H9 (cell line): ENCODE measurements around the gene KRTAP10-11. TPM values are rescaled to one million over a fixed set of nuclear protein-coding genes. Genes with fewer than 3 reads are reported as not detected.

Experiments used
- DNase-seq: peaks from one replicate; pipeline ENCODE4 v3.0.0-alpha.2; 2017
- H2AFZ ChIP-seq: one replicate; pipeline ENCODE4 v1.6.1; 2013; ENCODE audit warnings: mild to moderate bottlenecking, low read length, control low read depth, moderate library complexity
- H2AK5ac ChIP-seq: 2 replicates; pipeline ENCODE4 v1.6.1; 2013; ENCODE audit warnings: low read length, control low read depth, mixed read lengths; ENCODE audit not compliant: insufficient read length
- H2BK120ac ChIP-seq: one replicate; pipeline ENCODE4 v1.6.1; 2013; ENCODE audit warnings: low read depth, mild to moderate bottlenecking, low read length, control low read depth, inconsistent platforms; ENCODE audit not compliant: poor library complexity, severe bottlenecking
- H2BK12ac ChIP-seq: 2 replicates; pipeline ENCODE4 v1.6.1; 2013; ENCODE audit warnings: low read length, control low read depth, mixed read lengths, low read depth; ENCODE audit not compliant: insufficient read length
- H2BK15ac ChIP-seq: 2 replicates; pipeline ENCODE4 v1.6.1; 2013; ENCODE audit warnings: low read depth, low read length, control low read depth
- H2BK20ac ChIP-seq: one replicate; pipeline ENCODE4 v1.6.1; 2013; ENCODE audit warnings: low read depth, mild to moderate bottlenecking, low read length, control low read depth, inconsistent platforms; ENCODE audit not compliant: poor library complexity, severe bottlenecking
- H2BK5ac ChIP-seq: 2 replicates; pipeline ENCODE4 v1.6.1; 2013; ENCODE audit warnings: low read length, control low read depth, mixed read lengths; ENCODE audit not compliant: insufficient read length
- H3K14ac ChIP-seq: 2 replicates; pipeline ENCODE4 v1.6.1; 2013; ENCODE audit warnings: low read length, control low read depth; ENCODE audit not compliant: insufficient read depth
- H3K18ac ChIP-seq: 2 replicates; pipeline ENCODE4 v1.6.1; 2013; ENCODE audit warnings: low read depth, mild to moderate bottlenecking, mixed read lengths, low read length, control low read depth; ENCODE audit not compliant: insufficient read length
- H3K23ac ChIP-seq: 2 replicates; pipeline ENCODE4 v1.6.1; 2013; ENCODE audit warnings: low read length, control low read depth, mixed read lengths, low read depth; ENCODE audit not compliant: insufficient read length
- H3K23me2 ChIP-seq: 2 replicates; pipeline ENCODE4 v1.6.1; 2013; ENCODE audit warnings: low read depth, mild to moderate bottlenecking, mixed read lengths, low read length, control low read depth; ENCODE audit not compliant: insufficient read length, poor library complexity, severe bottlenecking
- H3K27ac ChIP-seq: 2 replicates; pipeline ENCODE4 v1.5.1; 2013; ENCODE audit warnings: low read length, control low read depth, mixed read lengths, low read depth; ENCODE audit not compliant: insufficient read length
- H3K27me3 ChIP-seq: 2 replicates; pipeline ENCODE4 v1.6.1; 2013; ENCODE audit warnings: low read length, control low read depth, inconsistent platforms; ENCODE audit not compliant: insufficient read depth
- H3K4ac ChIP-seq: 2 replicates; pipeline ENCODE4 v1.6.1; 2013; ENCODE audit warnings: low read depth, mild to moderate bottlenecking, control low read depth, inconsistent platforms, low read length, moderate library complexity
- H3K4me1 ChIP-seq: 2 replicates; pipeline ENCODE4 v1.6.1; 2013; ENCODE audit warnings: low read length, control low read depth, inconsistent platforms; ENCODE audit not compliant: insufficient read depth
- H3K4me2 ChIP-seq: 2 replicates; pipeline ENCODE4 v1.6.1; 2013; ENCODE audit warnings: low read length, control low read depth, mixed read lengths; ENCODE audit not compliant: insufficient read length, insufficient read depth
- H3K56ac ChIP-seq: 2 replicates; pipeline ENCODE4 v1.6.1; 2013; ENCODE audit warnings: low read depth, mild to moderate bottlenecking, mixed read lengths, low read length, control low read depth; ENCODE audit not compliant: insufficient read length
- H3K79me1 ChIP-seq: 2 replicates; pipeline ENCODE4 v1.6.1; 2013; ENCODE audit warnings: low read depth, mild to moderate bottlenecking, moderate library complexity, low read length, control low read depth, inconsistent platforms; ENCODE audit not compliant: insufficient read depth, poor library complexity, severe bottlenecking
- H3K79me2 ChIP-seq: 2 replicates; pipeline ENCODE4 v1.6.1; 2013; ENCODE audit warnings: low read length, control low read depth, inconsistent platforms; ENCODE audit not compliant: insufficient read depth
- H3K9ac ChIP-seq: 2 replicates; pipeline ENCODE4 v1.6.1; 2013; ENCODE audit warnings: low read length, control low read depth, mixed read lengths; ENCODE audit not compliant: insufficient read length; ENCODE audit errors: extremely low read depth
- H3K9me3 ChIP-seq: one replicate; pipeline ENCODE4 v1.6.1; 2013; ENCODE audit warnings: low read depth, low read length, inconsistent platforms; ENCODE audit not compliant: control insufficient read depth
- H3T11ph ChIP-seq: one replicate; pipeline ENCODE4 v1.6.1; 2013; ENCODE audit warnings: mild to moderate bottlenecking, low read length, control low read depth, inconsistent platforms
- H4K20me1 ChIP-seq: one replicate; pipeline ENCODE4 v1.6.1; 2013; ENCODE audit not compliant: control insufficient read depth, insufficient read length, insufficient read depth
- H4K5ac ChIP-seq: 2 replicates; pipeline ENCODE4 v1.6.1; 2013; ENCODE audit warnings: low read depth, mild to moderate bottlenecking, mixed read lengths, low read length, control low read depth; ENCODE audit not compliant: insufficient read length
- H4K8ac ChIP-seq: replicated peaks from 2 replicates; pipeline ENCODE4 v1.6.1; 2013; ENCODE audit warnings: low read length, control low read depth, mixed read lengths, low read depth; ENCODE audit not compliant: insufficient read length
- H4K91ac ChIP-seq: 2 replicates; pipeline ENCODE4 v1.6.1; 2013; ENCODE audit warnings: low read depth, mild to moderate bottlenecking, moderate library complexity, mixed read lengths, low read length, control low read depth; ENCODE audit not compliant: insufficient read length
- H3K27ac Mint-ChIP-seq, 3 experiments: 2 replicates in 2 of 3; 3 replicates in 1 of 3; pipeline ENCODE4 v1.8.0; 2020 to 2021; ENCODE audit warnings: mixed read lengths in 3 of 3, mild to moderate bottlenecking in 1 of 3, moderate library complexity in 1 of 3
- H3K27me3 Mint-ChIP-seq: 2 replicates; pipeline ENCODE4 v1.8.0; 2021; ENCODE audit warnings: low read depth, mild to moderate bottlenecking, moderate library complexity, mixed read lengths
- H3K36me3 Mint-ChIP-seq, 3 experiments: 2 replicates in 2 of 3; 3 replicates in 1 of 3; pipeline ENCODE4 v1.8.0; 2020 to 2021; ENCODE audit warnings: low read depth in 3 of 3, mixed read lengths in 3 of 3; ENCODE audit not compliant: insufficient read depth in 1 of 3
- H3K4me1 Mint-ChIP-seq, 2 experiments: 2 replicates each; pipeline ENCODE4 v1.8.0; 2020; ENCODE audit warnings: mixed read lengths in 2 of 2
- H3K4me3 Mint-ChIP-seq, 2 experiments: 2 replicates in 1 of 2; 3 replicates in 1 of 2; pipeline ENCODE4 v1.8.0; 2020 to 2021; ENCODE audit warnings: mild to moderate bottlenecking in 2 of 2, mixed read lengths in 2 of 2, moderate library complexity in 1 of 2
- H3K9me3 Mint-ChIP-seq, 2 experiments: 2 replicates in 1 of 2; 3 replicates in 1 of 2; pipeline ENCODE4 v1.8.0; 2020; ENCODE audit warnings: mild to moderate bottlenecking in 2 of 2, mixed read lengths in 2 of 2, moderate library complexity in 1 of 2
- CTCF ChIP-seq: fragments of 200-600 bp; sonication (generic); conservative IDR thresholded peaks from 3 replicates; pipeline ENCODE4 v1.8.0; 2021; ENCODE audit warnings: antibody characterized with exemption, mild to moderate bottlenecking
- WGBS: extraction: QIAGEN DNeasy Blood & Tissue Kit; methylation state at CpG from one replicate; pipeline ENCODE4 v1.1.7; 2013; ENCODE audit warnings: missing lambda C conversion rate, low lambda C conversion rate, mixed read lengths; ENCODE audit not compliant: insufficient read length; ENCODE audit errors: extremely low coverage; 5-methylcytosine and 5-hydroxymethylcytosine counted together
- total RNA-seq: library from RNA; stranded (reverse); gene quantifications from 2 replicates; pipeline ENCODE4 v1.2.1, GENCODE V29; 2021

The KRTAP10-11 gene
- total RNA-seq, 1 experiment from 2014 or later: not detected

GRCh38 chr21:44648557-44649311, 2.5 kb downstream of the KRTAP10-11 start:
- Histone ChIP-seq H3T11ph (no peak overlapping the region), H2BK5ac (no peak overlapping the region), H3K27ac (no peak overlapping the region), H3K9ac (no peak overlapping the region), H3K79me1 (no peaks in the 10 kb centered on the region), H2BK12ac (no peak overlapping the region), H2BK120ac (no peak overlapping the region), H3K23ac (no peak overlapping the region), H3K4me1 (no peaks in the 10 kb centered on the region), H3K79me2 (no peaks in the 10 kb centered on the region), H3K4ac (no peak overlapping the region), H3K23me2 (peaks cover 2% of the 10 kb centered on the region), H3K18ac (no peak overlapping the region), H4K91ac (no peak overlapping the region), H4K20me1 (no peaks in the 10 kb centered on the region), H2AFZ (no peak overlapping the region), H3K9me3 (no peaks in the 10 kb centered on the region), H3K4me2 (no peak overlapping the region), H4K5ac (no peak overlapping the region), H3K14ac (peak overlapping the region; percentile 10; the same call in 1 of the 2 replicates), H4K8ac (no peak overlapping the region), H3K27me3 (no peaks in the 10 kb centered on the region), H2AK5ac (no peak overlapping the region), H2BK20ac (no peak overlapping the region), H3K56ac (no peak overlapping the region), H2BK15ac (no peak overlapping the region)
- WGBS: no CpG with 5 or more reads among the region's 33 CpGs
- H3K36me3 Mint-ChIP-seq: peaks cover 11 to 24% (median 19%) of the 10 kb centered on the region in 3 experiments
- no peak for TF ChIP-seq CTCF
- no peak overlapping the region for H3K4me3 Mint-ChIP-seq
- H3K27me3 Mint-ChIP-seq: peaks cover 13% of the 10 kb centered on the region
- no peak for DNase-seq
- H3K9me3 Mint-ChIP-seq: peaks cover 22 to 28% of the 10 kb centered on the region in 2 experiments
- H3K27ac Mint-ChIP-seq: no peak overlapping the region
- peaks cover 14 to 16% of the 10 kb centered on the region in 2 experiments for H3K4me1 Mint-ChIP-seq
